Stomach (tissue), 4 donors: ENCODE measurements around the gene PTRH2.

Experiments
- EP300 ChIP-seq: sonication (generic); formaldehyde crosslinking; IDR thresholded peaks from one replicate; pipeline ENCODE4 v1.6.1; 2017; ENCODE audit warnings: antibody characterized with exemption
- POLR2A ChIP-seq, 4 donors: fragments of 450-650 bp; IDR thresholded peaks; one replicate each; pipeline ENCODE4 v1.6.1; 2016; ENCODE audit warnings: antibody characterized with exemption in 4 of 4, control low read depth in 2 of 4, mild to moderate bottlenecking in 1 of 4, moderate library complexity in 1 of 4
- POLR2AphosphoS5 ChIP-seq, 3 donors: sonication (generic); formaldehyde crosslinking; IDR thresholded peaks; one replicate each; pipeline ENCODE4 v1.6.1; 2016; ENCODE audit warnings: antibody characterized with exemption in 3 of 3
- TF ChIP-seq, protein P1 (sequence below), 7 experiments: fragments of 450-650 bp in 4 of 7; fragments of 200-600 bp in 3 of 7; sonication (generic) in 3 of 7; IDR thresholded peaks; one replicate each; pipeline ENCODE4 v1.5.1; 2016 to 2019; ENCODE audit warnings: antibody characterized with exemption in 7 of 7, control low read depth in 2 of 7, mild to moderate bottlenecking in 1 of 7

DNA sequence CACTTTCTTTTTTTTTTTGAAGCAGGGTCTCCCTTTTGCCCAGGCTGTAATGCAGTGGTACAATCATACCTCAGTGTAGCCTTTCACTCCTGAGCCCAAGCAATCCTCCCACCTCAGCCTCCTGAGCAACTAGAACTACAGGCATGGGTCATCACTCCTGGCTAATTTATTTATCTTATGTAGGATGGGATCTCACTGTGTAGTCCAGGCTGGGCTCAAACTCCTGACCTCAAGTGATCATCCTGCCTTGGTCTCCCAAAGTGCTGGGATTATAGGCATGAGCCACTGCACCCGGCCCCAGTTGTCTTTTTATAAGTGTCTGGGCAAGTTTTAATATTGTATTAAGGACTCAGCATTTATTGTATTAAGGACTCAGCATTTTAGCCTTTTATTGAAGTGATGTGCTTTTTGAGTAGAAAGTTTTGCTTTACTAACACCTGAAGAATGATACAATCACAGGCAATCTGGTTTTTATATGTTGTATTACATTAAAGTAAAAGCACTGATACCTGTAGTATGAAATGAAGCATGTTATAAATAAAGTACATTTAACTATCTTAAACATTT lies 23.1 kb upstream of the PTRH2 start:
- TF ChIP-seq, protein P1, sequence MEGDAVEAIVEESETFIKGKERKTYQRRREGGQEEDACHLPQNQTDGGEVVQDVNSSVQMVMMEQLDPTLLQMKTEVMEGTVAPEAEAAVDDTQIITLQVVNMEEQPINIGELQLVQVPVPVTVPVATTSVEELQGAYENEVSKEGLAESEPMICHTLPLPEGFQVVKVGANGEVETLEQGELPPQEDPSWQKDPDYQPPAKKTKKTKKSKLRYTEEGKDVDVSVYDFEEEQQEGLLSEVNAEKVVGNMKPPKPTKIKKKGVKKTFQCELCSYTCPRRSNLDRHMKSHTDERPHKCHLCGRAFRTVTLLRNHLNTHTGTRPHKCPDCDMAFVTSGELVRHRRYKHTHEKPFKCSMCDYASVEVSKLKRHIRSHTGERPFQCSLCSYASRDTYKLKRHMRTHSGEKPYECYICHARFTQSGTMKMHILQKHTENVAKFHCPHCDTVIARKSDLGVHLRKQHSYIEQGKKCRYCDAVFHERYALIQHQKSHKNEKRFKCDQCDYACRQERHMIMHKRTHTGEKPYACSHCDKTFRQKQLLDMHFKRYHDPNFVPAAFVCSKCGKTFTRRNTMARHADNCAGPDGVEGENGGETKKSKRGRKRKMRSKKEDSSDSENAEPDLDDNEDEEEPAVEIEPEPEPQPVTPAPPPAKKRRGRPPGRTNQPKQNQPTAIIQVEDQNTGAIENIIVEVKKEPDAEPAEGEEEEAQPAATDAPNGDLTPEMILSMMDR (IDR thresholded peaks at IDR 0.05) = no peak
- no peak for TF ChIP-seq EP300
- no peak for TF ChIP-seq POLR2AphosphoS5 (IDR thresholded peaks at IDR 0.05)
- TF ChIP-seq POLR2A (IDR thresholded peaks at IDR 0.05) = no peak
